ENCODE data around the gene RUBCN.
"Not testable (repeated sequence)": the region's sequence is repeated elsewhere in the genome, so short reads cannot be mapped to it uniquely, and the experiment has no call there.

Gene RUBCN

GRCh38 chr3:197687570-197687969 lies 49.1 kb downstream of the RUBCN start:
- no peak for DNase-seq (ENCODE audit: low read depth in 2 of 3, low spot score in 1 of 3)

DNA sequence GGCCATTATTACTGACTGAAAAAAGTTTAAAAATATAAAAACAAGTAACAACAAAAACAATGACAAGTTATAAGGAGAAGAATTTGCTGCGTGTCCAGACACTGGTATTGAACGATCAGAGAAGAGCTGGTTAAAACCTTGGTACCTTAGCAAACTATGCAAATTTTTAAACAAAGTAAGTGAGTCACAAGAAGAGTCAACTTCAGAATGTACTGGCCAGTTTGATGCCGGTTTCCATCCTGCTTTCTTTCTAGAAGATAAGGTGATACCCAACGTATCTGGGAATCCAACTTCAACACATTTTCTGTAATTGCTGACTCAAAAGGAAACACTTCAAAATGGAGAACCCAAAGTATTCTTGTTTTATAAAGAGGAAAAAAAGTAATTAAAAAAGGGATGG lies 49.8 kb downstream of the RUBCN start:
- no peak for DNase-seq (ENCODE audit: low read depth in 2 of 3, low spot score in 1 of 3)

GRCh38 chr3:197685546-197685945 lies 51.2 kb downstream of the RUBCN start:
- DNase-seq (ENCODE audit: low read depth in 2 of 3, low spot score in 1 of 3), result no peak

- no peak for DNase-seq (ENCODE audit: low read depth in 2 of 3, low spot score in 1 of 3)
Measured at GRCh38 chr3:197683191-197683590, 53.5 kb downstream of the RUBCN start.

DNA sequence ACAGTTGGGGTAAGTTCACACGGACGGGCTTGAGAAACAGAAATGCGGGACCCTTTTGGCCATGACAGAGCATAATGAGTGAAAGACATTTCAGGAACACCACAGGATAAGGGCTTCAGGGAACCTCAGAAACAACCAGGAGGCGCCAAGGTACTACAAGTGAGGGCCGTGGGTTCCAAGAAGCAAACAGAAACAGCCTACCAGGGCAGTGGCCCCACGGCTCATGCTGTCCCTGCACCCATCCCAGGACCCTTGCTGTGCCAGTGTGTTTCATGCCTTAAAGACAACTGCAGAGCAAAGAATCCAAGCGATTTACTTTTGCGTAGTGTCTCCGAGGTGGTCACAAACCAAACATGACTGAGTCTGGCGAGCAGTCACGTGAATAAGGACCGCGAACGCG lies 54.0 kb downstream of the RUBCN start:
- no peak for DNase-seq (ENCODE audit: low read depth in 2 of 3, low spot score in 1 of 3)

GRCh38 chr3:197680955-197681521 lies 55.7 kb downstream of the RUBCN start:
- no peak for DNase-seq (ENCODE audit: low read depth in 2 of 3, low spot score in 1 of 3)

GRCh38 chr3:197675951-197676350 lies 60.8 kb downstream of the RUBCN start:
- no peak for DNase-seq (ENCODE audit: low read depth in 2 of 3, low spot score in 1 of 3)

- no peak for DNase-seq (ENCODE audit: low read depth in 2 of 3, low spot score in 1 of 3)
Measured at GRCh38 chr3:197675563-197675860, 61.2 kb downstream of the RUBCN start.

DNA sequence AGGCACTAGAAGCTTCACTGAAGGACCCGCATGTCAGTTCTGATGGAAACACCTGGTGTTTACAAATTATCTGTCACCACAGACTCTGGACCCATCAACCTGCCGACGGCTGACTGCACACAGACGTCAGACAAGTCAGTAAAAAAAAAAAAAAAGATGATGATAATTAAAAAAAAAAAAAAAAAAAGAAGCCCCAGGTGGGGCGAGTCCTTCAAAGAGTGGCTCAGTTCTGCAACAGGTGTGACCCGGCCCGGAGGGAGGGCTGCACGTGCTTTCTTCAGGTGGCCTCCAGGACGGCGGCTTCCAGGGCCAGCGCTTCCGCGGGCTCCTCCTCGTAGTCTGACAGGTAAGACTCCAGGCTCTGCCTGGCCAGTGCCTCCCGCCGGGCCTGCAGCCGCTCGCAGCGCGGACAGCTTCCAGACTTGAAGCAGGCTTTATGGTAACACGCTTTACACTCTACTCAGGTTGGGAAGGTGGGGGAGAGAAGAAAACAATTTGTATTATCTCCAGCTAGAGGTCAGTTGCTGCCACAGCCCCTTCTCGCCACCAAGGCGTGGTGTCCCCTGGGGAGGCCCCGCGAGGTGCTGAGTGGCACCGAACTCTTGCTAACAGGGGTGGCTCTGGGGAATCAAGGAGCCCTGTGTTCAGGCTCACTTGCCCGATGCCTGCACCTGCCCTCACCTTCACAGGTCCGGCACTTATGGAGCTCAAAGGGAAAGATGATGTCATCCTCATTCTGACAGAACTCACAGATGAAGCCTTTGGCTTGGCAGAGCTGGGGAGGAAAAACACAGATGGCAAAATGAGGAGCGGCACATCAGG lies 61.8 kb downstream of the RUBCN start:
- DNase-seq (ENCODE audit: low read depth in 2 of 3, low spot score in 1 of 3), result no peak

- no peak for DNase-seq (ENCODE audit: low read depth in 2 of 3, low spot score in 1 of 3)
Measured at GRCh38 chr3:197673170-197673569, 63.5 kb downstream of the RUBCN start.

GRCh38 chr3:197670361-197670760 lies 66.3 kb downstream of the RUBCN start:
- no peak for DNase-seq (ENCODE audit: low read depth in 2 of 3, low spot score in 1 of 3)

DNA sequence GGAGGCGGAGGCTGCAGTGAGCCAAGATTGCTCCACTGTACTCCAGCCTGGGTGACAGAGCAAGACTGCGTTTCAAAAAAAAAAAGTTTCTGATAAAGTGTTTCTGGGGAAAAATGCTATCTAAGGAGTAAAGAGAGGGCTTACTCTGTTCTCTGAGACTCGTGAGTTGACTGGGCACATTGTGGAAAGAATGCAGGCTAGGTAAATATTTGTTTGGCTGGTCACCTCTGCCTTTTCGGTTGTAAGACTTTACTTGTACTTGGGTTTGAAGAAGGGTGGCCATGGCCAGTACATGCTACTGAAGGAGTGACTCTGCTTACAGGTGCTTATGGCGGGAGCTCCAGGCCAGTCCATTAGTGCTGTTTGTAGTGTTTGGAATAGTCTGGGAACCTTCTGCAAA lies 68.7 kb downstream of the RUBCN start:
- DNase-seq (ENCODE audit: low read depth in 2 of 3, low spot score in 1 of 3), result no peak

DNA sequence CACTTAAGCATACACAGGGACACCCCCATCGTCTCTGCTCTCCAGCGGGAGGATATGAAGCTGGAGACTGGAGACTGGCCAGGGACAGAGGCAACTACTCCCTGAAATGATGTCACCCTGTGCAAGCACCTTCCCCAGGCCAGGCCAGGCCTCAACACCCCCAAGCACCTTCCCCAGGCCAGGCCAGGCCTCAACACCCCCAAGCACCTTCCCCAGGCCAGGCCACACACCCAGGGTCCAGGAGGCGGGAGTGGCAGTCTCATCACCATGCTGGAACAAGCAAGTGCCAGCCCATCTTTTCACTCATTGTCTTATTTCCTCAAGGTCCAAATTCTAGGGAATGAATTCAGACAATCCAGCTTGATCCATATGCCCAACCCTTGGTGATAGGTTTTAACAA lies 69.4 kb downstream of the RUBCN start:
- not testable (repeated sequence) for DNase-seq (ENCODE audit: low read depth in 2 of 3, low spot score in 1 of 3)

GRCh38 chr3:197666221-197666842 lies 70.4 kb downstream of the RUBCN start:
- DNase-seq (ENCODE audit: low read depth in 2 of 3, low spot score in 1 of 3), result not testable (repeated sequence)

DNA sequence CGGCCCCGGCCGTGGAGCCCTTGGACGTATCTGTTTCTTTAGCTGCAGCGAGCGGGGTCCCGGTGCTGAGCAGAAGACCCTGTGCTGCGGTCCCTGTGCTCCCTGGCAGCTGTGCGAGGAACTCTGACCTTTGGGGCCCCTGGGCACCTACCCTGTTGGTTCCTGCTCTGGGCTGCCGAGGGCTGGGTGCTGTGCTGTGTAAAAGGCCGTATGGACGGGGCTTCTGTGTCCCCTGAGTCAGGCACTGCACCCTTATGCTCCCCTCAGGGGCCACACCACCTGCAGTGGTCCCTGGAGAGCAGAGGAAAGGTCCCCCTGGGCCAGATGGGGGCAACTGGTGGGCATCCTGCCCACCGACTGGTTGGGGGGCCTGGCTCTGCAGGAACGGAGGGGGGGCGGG lies 71.2 kb downstream of the RUBCN start:
- not testable (repeated sequence) for DNase-seq (ENCODE audit: low read depth in 2 of 3, low spot score in 1 of 3)

GRCh38 chr3:197665142-197665491 lies 71.6 kb downstream of the RUBCN start:
- not testable (repeated sequence) for DNase-seq (ENCODE audit: low read depth in 2 of 3, low spot score in 1 of 3)

DNA sequence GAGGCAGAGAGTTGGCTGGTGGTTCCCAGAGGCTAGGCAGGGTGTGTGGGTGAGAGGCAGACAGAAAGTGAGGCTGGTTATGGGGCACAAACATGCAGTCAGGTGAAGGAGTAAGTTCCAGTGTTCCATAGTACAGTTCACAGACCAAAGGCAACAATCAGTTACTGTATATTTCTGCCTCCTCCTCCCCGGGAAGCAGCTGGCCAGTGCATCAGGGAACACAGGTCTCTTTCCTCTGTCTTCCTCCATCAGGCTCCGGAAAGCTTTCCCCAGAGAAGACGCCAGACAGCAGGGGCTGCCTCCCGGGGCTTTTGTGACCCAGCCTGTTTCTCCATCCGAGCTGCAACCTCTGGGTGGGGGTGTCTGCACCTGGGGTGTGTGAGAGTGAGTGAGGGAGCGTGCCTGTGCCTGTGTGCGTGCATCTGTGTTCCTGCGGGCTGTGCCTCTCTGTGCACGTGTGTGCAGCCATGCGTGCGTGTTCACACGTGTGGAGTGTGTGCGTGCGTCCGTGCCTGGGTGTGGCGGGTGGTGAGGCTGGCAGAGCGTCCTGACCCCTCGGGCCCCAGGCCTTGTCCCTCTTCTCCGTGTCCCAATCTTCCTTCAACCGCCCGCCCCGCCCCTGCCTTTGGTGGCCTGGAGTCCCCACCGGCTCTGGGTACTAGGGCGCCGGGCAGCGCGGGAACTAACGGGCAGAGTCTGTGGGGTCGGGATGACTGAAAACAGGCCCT lies 72.1 kb downstream of the RUBCN start:
- peak in 2 of 3 donors; percentile 8 to 20 for DNase-seq (ENCODE audit: low read depth in 2 of 3, low spot score in 1 of 3)

DNA sequence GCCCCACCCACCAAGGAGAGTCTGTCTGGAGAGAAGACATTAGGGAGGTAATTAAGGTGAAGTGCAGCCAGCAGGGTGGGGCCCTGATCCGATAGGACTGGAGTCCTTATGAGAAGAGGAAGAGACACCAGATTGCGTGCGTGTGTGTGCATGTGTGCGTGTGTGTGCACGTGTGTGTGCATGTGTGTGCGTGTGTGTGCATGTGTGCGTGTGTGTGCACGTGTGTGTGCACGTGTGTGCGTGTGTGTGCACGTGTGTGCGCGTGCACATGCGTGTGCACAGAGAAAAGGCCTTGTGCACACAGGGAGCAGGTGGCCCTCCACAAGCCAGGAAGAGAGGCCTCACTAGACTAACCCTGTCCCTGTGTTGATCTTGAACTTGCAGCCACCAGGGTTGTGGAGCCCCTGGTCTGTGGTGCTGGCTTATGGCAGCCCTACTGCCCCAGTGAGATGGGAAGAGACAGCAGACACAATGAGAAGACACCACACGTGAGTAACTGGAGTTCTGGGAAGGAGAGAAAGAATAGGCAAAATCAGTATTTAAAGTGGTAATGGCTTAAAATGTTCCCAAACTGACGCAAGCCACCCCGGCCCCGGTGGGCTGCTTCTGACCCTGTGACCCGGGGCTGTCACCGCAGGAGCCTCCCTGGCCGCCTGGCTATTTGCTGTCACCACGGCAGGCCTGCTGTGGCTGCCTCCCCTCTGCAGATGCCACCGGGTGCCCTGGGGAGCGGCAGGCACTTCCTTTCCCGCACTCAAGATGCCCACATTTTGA lies 73.2 kb downstream of the RUBCN start:
- not testable (repeated sequence) for DNase-seq (ENCODE audit: low read depth in 2 of 3, low spot score in 1 of 3)

DNA sequence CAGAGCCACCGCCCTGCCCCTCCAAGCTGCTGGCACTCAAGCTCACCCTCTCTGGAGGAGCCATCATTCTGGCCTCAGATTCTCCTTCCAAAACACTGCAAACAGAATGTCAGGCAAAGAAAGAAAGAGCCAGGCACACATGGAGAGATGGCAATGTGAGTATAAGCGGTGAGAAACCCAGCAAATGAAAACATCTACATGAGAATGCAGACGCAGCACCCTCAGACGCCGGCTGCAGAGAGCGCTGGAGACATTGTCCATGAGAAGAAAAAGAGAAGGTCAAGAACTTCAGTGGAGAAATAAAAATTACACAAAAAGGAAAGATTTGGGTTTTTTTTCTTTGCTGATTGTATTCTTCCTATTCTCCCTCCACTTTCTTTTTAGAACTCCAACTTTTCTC lies 74.4 kb downstream of the RUBCN start:
- DNase-seq (ENCODE audit: low read depth in 2 of 3, low spot score in 1 of 3), result not testable (repeated sequence)

DNA sequence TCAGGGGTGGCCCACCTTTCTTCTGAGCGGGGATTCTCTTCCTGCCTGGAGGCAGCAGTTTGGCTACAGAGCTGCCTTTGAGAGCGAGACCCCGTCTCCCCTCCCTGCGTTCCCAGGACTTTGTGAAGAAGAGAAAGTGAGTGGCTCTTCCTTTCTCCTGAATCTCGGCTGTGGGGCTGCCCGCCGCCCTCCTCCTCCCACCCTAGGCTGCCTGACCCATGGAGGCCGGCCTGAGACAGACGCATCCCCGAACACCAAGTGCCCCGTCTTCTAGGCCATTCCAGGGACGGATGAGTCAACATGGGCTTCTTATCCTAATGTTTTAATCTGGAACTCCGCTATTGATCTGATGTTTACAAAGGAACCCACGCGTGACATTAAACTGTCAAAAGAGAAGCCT lies 74.8 kb downstream of the RUBCN start:
- DNase-seq (ENCODE audit: low read depth in 2 of 3, low spot score in 1 of 3), result not testable (repeated sequence)

GRCh38 chr3:197661234-197661834 lies 75.4 kb downstream of the RUBCN start:
- not testable (repeated sequence) for DNase-seq (ENCODE audit: low read depth in 2 of 3, low spot score in 1 of 3)
